HepG2 (cell line): ENCODE results near the gene MGLL. TPM values are rescaled to one million over a fixed set of nuclear protein-coding genes. Genes with fewer than 3 reads are reported as not detected.

Experiments
- ATAC-seq: fragments of 200-7000 bp; cut with Tn5 transposase; 3 replicates; pipeline ENCODE4 v1.9.1; 2020; ENCODE audit warnings: mild to moderate bottlenecking, moderate library complexity
- BruUV-seq: library from RNA; stranded (reverse); fragments of 400-500 nt; replicated peaks from 2 replicates; lab custom pipeline; 2021; lab: Mats Ljungman, UMichigan
- CTCF ChIA-PET: fragments of 300-600 bp; formaldehyde crosslinking; extraction: SDS; loops from one replicate; lab custom pipeline; 2021; ENCODE audit warnings: low total read pairs, inconsistent platforms, low intra/inter-chr PET ratio; lab: Yijun Ruan, JAX
- POLR2A ChIA-PET: fragments of 350-600 bp; sonication (Branson Sonifier 250); formaldehyde crosslinking; loops from one replicate; lab custom pipeline; 2020; ENCODE audit warnings: antibody characterized with exemption, inconsistent platforms; lab: Yijun Ruan, JAX
- DNase-seq: peaks from one replicate; pipeline ENCODE4 v3.0.0-alpha.2; 2015; ENCODE audit warnings: low spot score
- FAIRE-seq: peaks from 3 replicates; lab custom pipeline; 2011; peaks lifted over from hg19 to GRCh38; lab: Jason Lieb, UNC
- H2AFZ ChIP-seq: one replicate; pipeline ENCODE4 v1.6.1; 2011; ENCODE audit warnings: low read length, inconsistent platforms
- H3K27ac ChIP-seq: fragments of 300-600 bp; 3 replicates; pipeline ENCODE4 v1.8.0; 2011; ENCODE audit warnings: mixed run types, mild to moderate bottlenecking, mixed read lengths, low read length, inconsistent platforms; ENCODE audit not compliant: insufficient read depth; ENCODE audit errors: extremely low read length
- H3K27me3 ChIP-seq, 2 experiments: fragments of 200-600 bp in 1 of 2; 2 replicates in 1 of 2; 3 replicates in 1 of 2; pipeline versions ENCODE4 v1.6.0 to v1.8.0; 2011; ENCODE audit warnings: low read length in 2 of 2, mild to moderate bottlenecking in 2 of 2, moderate library complexity in 2 of 2, inconsistent platforms in 1 of 2; ENCODE audit not compliant: insufficient read depth in 2 of 2, control insufficient read depth in 1 of 2
- H3K36me3 ChIP-seq, 2 experiments: fragments of 200-600 bp in 1 of 2; replicated peaks in 1 of 2; 2 replicates in 1 of 2; 3 replicates in 1 of 2; pipeline versions ENCODE4 v1.5.1 to v1.8.0; 2011; ENCODE audit warnings: low read length in 2 of 2, inconsistent platforms in 1 of 2; ENCODE audit not compliant: insufficient read depth in 2 of 2, control insufficient read depth in 1 of 2
- H3K4me1 ChIP-seq: 2 replicates; pipeline ENCODE4 v1.5.1; 2012; ENCODE audit warnings: low read length, inconsistent platforms; ENCODE audit not compliant: insufficient read depth
- H3K4me2 ChIP-seq: 2 replicates; pipeline ENCODE4 v1.6.0; 2011; ENCODE audit warnings: low read depth, low read length, inconsistent platforms
- H3K4me3 ChIP-seq, 3 experiments: fragments of 200-600 bp in 1 of 3; sonication (generic), shearing (Covaris generic) in 1 of 3; replicated peaks in 1 of 3; 2 replicates each; pipeline ENCODE4 v1.5.1; 2011 to 2016; ENCODE audit warnings: low read length in 3 of 3, inconsistent platforms in 2 of 3, low read depth in 2 of 3, mild to moderate bottlenecking in 2 of 3, control low read depth in 1 of 3, mixed read lengths in 1 of 3; ENCODE audit not compliant: insufficient read depth in 1 of 3
- H3K79me2 ChIP-seq: one replicate; pipeline ENCODE4 v1.6.1; 2011; ENCODE audit warnings: low read length, inconsistent platforms; ENCODE audit not compliant: insufficient read depth
- H3K9ac ChIP-seq: 2 replicates; pipeline ENCODE4 v1.6.0; 2011; ENCODE audit warnings: mild to moderate bottlenecking, low read depth, low read length, inconsistent platforms; ENCODE audit not compliant: insufficient read depth
- H3K9me3 ChIP-seq: 2 replicates; pipeline ENCODE4 v1.5.1; 2012; ENCODE audit warnings: mild to moderate bottlenecking, low read length
- H4K20me1 ChIP-seq: 2 replicates; pipeline ENCODE4 v1.6.0; 2011; ENCODE audit warnings: inconsistent platforms, mild to moderate bottlenecking, low read length, moderate library complexity; ENCODE audit not compliant: insufficient read depth
- ARID3A ChIP-seq: IDR thresholded peaks from 2 replicates; pipeline ENCODE4 v1.6.1; 2012; ENCODE audit warnings: low read depth, low read length, improper control_type of control experiment
- ARNT2 ChIP-seq: sonication (generic); formaldehyde crosslinking; IDR thresholded peaks from 2 replicates; pipeline ENCODE4 v1.8.0; 2022; ENCODE audit warnings: mild to moderate bottlenecking, low read depth, missing genetic modification reagents, moderate library complexity
- ATF1 ChIP-seq: IDR thresholded peaks from 2 replicates; pipeline ENCODE4 v1.6.1; 2016; ENCODE audit warnings: mild to moderate bottlenecking, control low read depth
- FOXO4 ChIP-seq: sonication (generic); formaldehyde crosslinking; conservative IDR thresholded peaks from 2 replicates; pipeline ENCODE4 v1.8.1; 2023; ENCODE audit warnings: missing genetic modification reagents
- FOXP1 ChIP-seq, 2 experiments: fragments of 450-650 bp in 1 of 2; IDR thresholded peaks; 2 replicates each; pipeline ENCODE4 v1.6.1; 2017 to 2018; ENCODE audit warnings: antibody characterized with exemption in 1 of 2
- GABPA ChIP-seq, 2 experiments: IDR thresholded peaks; 2 replicates each; pipeline ENCODE4 v1.6.1; 2011 to 2016; ENCODE audit warnings: low read depth in 2 of 2, low read length in 1 of 2, missing biosample characterization in 1 of 2, missing genetic modification characterization in 1 of 2
- HDAC6 ChIP-seq: fragments of 200-600 bp; sonication (generic); IDR thresholded peaks from 2 replicates; pipeline ENCODE4 v1.7.0; 2017; ENCODE audit warnings: mild to moderate bottlenecking, antibody characterized with exemption, low read length, low read depth
- HMGXB3 ChIP-seq: sonication (generic); formaldehyde crosslinking; IDR thresholded peaks from 2 replicates; pipeline ENCODE4 v1.4.0; 2020; ENCODE audit warnings: missing genetic modification reagents, borderline replicate concordance
- STAG1 ChIP-seq: sonication (generic); formaldehyde crosslinking; IDR thresholded peaks from 2 replicates; pipeline ENCODE4 v1.4.0; 2020; ENCODE audit warnings: missing genetic modification reagents
- THAP8 ChIP-seq: sonication (generic); formaldehyde crosslinking; IDR thresholded peaks from 2 replicates; pipeline ENCODE4 v1.5.1; 2020; ENCODE audit warnings: missing genetic modification reagents, mild to moderate bottlenecking, borderline replicate concordance
- ZNF230 ChIP-seq: sonication (generic); formaldehyde crosslinking; IDR thresholded peaks from 2 replicates; pipeline ENCODE4 v1.4.0; 2020; ENCODE audit warnings: mild to moderate bottlenecking, missing genetic modification reagents
- ZNF280B ChIP-seq: sonication (generic); formaldehyde crosslinking; IDR thresholded peaks from 2 replicates; pipeline ENCODE4 v1.5.0; 2020; ENCODE audit warnings: missing genetic modification reagents, mild to moderate bottlenecking, borderline replicate concordance
- WGBS: methylation state at CpG from one replicate; pipeline ENCODE4 v1.1.6; 2017; ENCODE audit warnings: low lambda C conversion rate; 5-methylcytosine and 5-hydroxymethylcytosine counted together
- in situ Hi-C: cut with HindIII; loops from 2 replicates; pipeline ENCODE4 v1.10.0; 2017; ENCODE audit warnings: low pct_unique_long_range_greater_than_20kb; ENCODE audit not compliant: extremely low pct_ligation_motif_present
- intact Hi-C: fragments of 100-400 bp; cut with micrococcal nuclease; formaldehyde crosslinking; loops from one replicate; pipeline ENCODE4 v1.10.0; 2022; ENCODE audit not compliant: unreplicated experiment
- polyA plus RNA-seq, 8 experiments: library from polyadenylated mRNA; depleted of rRNA in 3 of 8; stranded (reverse) in 7 of 8; unstranded in 1 of 8; fragments of >200 nt; fragmentation: Illumina TruSeq in 4 of 8; extraction: Trizol in 4 of 8; gene quantifications; 2 replicates each; pipeline versions ENCODE4 v1.2.1 to v1.2.3, GENCODE V29; 2011 to 2016; ENCODE audit warnings: low read depth in 4 of 8, missing spikeins in 1 of 8, mixed read lengths in 1 of 8; ENCODE audit not compliant: insufficient read depth in 1 of 8
- total RNA-seq, 5 experiments: library from RNA; depleted of rRNA; stranded (reverse); fragments of >200 nt; fragmentation: Illumina TruSeq; extraction: Trizol; gene quantifications; 2 replicates each; pipeline ENCODE4 v1.2.3, GENCODE V29; 2016; ENCODE audit warnings: low read depth in 1 of 5

MGLL gene
- total and polyA plus RNA-seq, 2 of the 13 experiments (the other 11 are each of a cell fraction or from before 2014, with no cell fraction given) = not detected

GRCh38 chr3:127749361-127749760 is 73.0 kb downstream of the MGLL start (continued):
- TF ChIP-seq GABPA (IDR thresholded peaks at IDR 0.05; ENCODE audit: low read depth, low read length) (no peak), GABPA (CRISPR knock-in tag; IDR thresholded peaks at IDR 0.05; ENCODE audit: low read depth) (no peak), ARID3A (no peak)

- no peaks in the 10 kb centered on the region for H3K79me2 ChIP-seq
- no peaks in the 10 kb centered on the region for H3K4me1 ChIP-seq
- no peaks in the 10 kb centered on the region for H3K36me3 ChIP-seq
- H2AFZ ChIP-seq = no peak overlapping the region
- ChIA-PET POLR2A (no interaction called here), CTCF (no interaction called here)
- H3K9ac ChIP-seq = no peak overlapping the region
- intact Hi-C loops = no loop called here
- 41% methylated on average over 9 of the region's 9 CpGs for WGBS
- peaks cover 2 to 34% of the 10 kb centered on the region in 2 experiments; a peak in 3 of 5 replicates for H3K27me3 ChIP-seq
- no peak overlapping the region for H3K4me3 ChIP-seq
- ATAC-seq = no peak
- DNase-seq = no peak
- no TSS peak for BruUV-seq
- H3K4me2 ChIP-seq = no peak overlapping the region
- H4K20me1 ChIP-seq = no peaks in the 10 kb centered on the region
- in situ Hi-C loops = no loop called here
- FAIRE-seq = no peak
- no peak overlapping the region for H3K27ac ChIP-seq
- H3K9me3 ChIP-seq = no peaks in the 10 kb centered on the region
- TF ChIP-seq HDAC6 (no peak), HMGXB3 (CRISPR knock-in tag) (no peak), ATF1 (CRISPR knock-in tag) (no peak), STAG1 (CRISPR knock-in tag) (no peak), THAP8 (CRISPR knock-in tag) (no peak), ZNF280B (CRISPR knock-in tag) (no peak), ARNT2 (CRISPR knock-in tag) (no peak), FOXO4 (CRISPR knock-in tag) (no peak), FOXP1 (IDR thresholded peaks at IDR 0.05) (no peak), FOXP1 (CRISPR knock-in tag; IDR thresholded peaks at IDR 0.05) (no peak), ZNF230 (no peak)
These were observed 73.5 kb downstream of the MGLL start for GRCh38 chr3:127748754-127749327.
